Measurements from ENCODE around the gene NPTX1.

GRCh38 chr17:80432961-80433550 lies 43.4 kb downstream of the NPTX1 start:
- TF ChIP-seq CTCF (IDR thresholded peaks at IDR 0.05; ENCODE audit: insufficient read depth, low read length) (no peak), POLR2AphosphoS5 (IDR thresholded peaks at IDR 0.05; ENCODE audit: low read depth) (no peak), REST (IDR thresholded peaks at IDR 0.05; ENCODE audit: insufficient replicate concordance, low read depth) (no peak), GABPA (IDR thresholded peaks at IDR 0.05; ENCODE audit: low read depth) (no peak), SPI1 (IDR thresholded peaks at IDR 0.05; ENCODE audit: borderline replicate concordance, low read depth) (no peak)
